ENCODE data around the gene CMTM6.
"Not testable (repeated sequence)": the region's sequence is repeated elsewhere in the genome, so short reads cannot be mapped to it uniquely, and the experiment has no call there.

CMTM6 gene

DNA sequence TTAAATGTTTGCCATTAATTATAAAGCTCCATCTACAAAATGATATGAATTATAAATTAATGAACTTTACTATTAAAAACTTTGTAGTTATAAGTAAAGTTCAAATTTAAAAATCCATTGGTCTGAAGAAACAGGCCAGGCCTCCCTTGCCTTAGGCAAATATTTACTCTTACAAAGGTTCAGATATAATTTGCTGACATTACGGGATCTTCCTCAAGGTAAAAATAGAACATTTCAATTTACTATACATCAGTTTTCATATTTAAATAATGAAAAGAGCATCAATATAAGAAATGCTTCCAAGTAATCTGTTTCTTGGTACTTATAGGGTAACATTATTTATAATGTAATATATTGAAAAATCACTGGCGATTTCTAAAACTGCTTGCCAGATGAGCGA, 3.7 kb downstream of the CMTM6 start:
- no peak for DNase-seq

DNA sequence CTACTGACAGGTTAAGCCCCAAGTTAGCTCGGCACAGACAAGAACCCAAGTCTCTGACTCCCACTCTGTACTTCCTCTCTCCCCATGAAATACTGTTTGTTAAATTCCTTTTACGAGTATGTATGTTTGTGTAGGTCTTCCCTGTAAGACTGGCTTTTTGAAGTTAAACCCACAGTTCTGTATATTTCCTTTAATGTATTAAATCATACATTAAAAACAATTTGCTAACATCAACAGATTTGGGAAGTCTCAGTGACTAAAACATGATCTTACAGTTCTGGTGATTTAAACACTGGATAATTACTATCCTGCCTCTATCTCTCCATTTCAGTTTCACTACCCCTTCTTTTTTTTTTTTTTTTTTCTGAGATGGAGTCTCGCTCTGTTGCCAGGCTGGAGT, 4.4 kb downstream of the CMTM6 start:
- DNase-seq, result no peak

DNA sequence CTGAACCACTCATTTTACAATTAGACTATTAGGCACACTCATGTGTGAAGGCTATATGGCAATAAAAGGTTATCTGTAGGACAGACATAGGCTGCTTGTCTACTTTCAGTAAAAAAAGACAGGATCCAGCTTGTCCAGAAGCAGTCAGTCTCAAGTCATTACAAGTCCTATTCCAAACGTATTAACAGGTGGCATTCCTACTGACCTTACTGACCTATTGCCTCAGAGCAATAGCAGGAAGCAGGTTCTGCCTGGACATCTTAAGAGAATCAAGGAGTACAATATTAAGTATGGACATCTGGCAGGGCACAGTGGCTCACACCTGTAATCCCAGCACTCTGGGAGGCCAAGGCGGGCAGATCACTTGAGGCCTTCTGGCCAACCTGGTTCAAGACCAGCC, 7.0 kb downstream of the CMTM6 start:
- DNase-seq, result no peak

DNA sequence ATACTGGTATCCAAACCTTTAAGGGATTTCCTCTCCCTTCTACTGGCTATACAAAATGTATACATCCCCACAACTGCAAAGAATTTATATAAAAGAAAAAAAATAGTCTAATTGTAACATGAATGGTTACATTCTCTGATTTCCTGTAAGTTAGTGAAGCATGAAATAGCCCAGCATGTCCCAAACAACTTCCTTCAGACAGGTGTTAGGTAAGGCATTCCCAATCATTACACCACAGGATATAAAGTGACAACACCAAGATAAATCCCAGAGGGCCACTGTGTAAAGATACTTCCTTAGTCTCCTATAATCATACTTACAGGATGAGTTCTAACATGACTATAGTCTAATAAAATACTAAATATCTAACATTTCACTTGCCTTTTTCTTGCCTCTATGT, 7.6 kb downstream of the CMTM6 start:
- no peak for DNase-seq

DNA sequence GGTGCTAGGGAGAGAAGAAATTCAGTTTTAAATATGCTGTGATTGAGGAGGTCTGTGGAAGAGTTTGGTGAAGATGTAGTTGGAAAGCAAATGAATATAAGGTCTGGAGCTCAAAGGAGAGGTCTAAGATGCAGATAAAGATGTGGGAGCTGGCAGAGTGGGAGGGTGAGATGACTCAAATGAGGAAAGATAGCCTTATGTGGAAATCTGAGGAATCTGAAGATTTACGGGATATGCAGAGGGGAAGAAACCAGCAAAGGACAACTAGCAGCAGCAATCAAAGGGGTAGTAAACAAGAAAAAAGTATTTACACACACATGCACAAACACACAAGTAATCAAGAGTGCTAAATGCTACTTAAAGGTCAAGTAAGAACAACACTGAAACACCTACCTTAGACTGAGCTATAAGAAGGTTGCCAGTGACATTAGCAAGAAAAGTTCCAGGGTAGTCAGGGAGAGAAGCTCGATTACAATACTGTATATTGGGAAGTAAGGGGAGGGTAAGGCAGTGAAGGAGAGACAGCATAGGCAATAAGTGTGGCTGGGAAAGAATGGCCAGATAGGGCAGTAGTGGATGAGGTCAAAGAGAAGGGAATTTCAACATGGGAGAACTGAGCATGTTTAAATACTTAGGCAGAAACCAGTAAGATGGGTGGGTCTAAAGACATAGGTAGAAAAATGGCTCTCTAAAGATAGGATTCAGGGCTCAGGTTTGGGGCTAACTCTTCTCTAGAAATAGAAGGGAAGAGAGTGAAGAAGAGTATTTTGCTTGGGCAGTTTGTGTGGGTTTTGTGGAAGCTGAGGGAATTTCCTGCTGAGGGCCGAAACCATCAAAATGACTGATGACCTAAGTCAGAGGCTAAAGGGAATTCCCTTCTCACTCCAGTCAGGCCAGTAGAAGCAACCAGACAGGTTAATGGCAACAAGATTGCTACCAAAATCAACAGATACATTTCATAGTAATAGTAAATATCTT, 8.9 kb downstream of the CMTM6 start:
- DNase-seq, result peak; percentile 48

DNA sequence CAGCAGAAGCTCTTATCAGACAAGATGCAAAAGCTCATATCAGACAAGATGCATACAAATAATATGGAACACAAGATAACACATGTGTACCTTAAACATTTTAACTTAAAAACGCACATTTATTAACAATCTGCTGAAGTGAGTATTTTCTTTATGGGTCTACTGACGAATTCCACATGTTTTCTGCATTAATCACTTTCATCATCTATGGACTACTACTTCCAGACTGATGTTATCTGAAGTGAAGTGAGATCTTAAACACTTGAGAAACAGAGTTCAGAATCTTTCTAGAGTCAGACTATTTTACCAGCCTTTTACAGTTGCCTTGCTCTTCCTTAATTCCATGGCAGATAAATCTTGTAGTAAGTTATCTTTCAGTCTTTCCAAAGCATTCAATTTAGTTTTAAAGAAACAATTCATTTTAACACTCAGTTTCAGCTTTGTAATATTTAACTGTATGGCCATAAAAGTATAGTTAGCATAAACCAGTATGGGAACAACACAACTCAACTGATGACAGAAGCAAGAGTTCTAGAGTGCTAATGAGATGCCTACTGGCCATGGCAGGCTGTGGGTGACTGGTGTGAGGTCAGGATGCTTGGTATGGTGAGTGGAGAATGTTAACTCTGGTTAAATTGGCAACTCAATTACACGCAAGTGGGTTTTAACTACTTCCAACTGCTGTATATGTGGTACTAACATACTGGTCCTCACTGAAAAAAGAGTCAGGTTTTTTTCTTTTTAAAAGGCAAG, 9.8 kb downstream of the CMTM6 start:
- no peak for DNase-seq

DNA sequence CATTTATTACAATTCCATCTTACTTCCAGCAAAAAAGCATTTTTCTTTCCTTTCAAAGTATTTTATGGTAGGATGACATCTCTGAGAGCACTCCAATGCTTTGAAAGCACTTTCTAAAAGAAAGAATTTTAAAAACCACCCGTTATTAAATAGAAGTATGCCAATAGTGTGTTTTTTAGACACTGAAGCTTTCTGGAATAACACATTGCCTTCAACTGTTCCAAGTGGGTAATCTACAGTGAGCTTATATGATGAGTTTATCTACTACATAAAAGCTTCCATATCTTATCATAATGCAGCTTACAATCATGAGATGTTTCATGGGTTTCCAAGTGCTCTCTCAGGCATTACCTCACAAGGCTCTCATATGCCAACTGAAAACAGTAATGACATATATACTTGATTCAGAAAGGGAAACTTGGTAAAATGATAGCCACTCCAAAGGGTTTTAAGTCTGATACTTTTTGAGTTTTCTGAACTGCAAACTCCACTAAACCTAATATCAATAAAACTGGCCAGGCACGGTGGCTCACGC, 14.1 kb downstream of the CMTM6 start:
- DNase-seq, result no peak

DNA sequence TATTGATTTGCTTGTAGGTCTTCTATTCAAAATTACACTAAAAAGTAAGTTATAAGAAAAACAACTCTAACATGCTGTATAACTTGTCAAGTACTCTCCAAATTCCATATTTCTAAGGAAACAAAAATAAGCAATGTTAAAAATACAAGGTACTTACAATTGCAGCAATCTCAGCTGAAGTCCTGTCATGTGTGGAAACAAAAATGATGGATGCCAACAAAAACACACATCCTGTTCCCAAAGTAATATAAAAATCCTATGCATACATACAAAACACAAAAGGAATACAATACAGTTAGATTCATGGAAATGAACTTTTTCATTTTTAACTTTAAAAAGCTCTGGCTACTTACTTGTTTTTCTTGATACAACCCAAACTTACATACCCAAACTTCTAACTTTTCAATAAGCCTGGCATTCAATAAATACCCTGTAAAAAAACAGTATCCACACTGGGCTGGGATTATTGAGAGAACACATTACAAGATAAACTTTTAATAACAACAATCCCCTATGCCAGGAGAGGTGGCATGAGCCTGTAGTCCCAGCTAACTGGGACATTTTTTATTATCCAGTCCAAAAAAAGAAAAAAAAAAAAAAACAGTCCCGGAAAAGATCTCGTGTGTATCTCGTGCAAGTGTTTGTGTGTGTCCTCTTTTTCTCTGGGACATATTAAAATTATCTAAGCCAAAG, 14.7 kb downstream of the CMTM6 start:
- no peak for DNase-seq

DNA sequence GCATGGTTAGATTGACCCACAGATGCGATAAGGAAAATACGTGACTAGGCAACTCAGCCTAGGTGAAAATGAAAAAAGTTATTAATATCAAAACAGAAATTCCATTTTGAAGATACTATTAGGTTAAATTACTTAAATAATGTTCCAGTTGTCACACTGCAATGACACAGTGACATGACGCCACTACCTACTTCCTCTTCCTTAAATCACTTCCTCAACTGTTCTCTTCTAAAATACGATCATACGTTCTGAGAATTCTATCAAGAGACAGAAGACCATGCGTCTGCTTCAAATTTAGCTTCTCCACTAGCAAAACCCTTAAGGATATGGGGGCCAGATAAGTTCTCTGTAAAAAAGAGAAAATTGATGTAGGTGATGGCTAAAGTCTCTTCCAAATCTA, 18.2 kb downstream of the CMTM6 start:
- DNase-seq, result no peak

DNA sequence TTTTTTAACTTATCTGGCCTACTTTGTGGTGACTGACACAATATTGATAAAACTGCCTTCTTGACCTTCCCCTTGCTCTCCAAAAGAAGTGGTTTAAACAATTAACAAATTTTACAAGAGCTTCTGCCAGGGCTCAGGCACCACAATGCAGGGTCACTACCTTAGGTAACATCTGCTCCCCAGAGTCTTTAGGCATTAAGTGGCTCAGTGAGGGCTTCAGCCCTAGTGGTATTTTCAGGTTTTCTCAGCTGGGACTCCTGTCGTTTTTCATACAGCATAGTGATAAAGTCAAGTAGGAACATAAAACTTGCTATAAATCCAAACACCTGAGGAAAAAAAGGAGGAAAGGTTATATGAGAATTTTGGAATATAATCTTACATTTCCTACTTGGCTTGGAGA, 18.9 kb downstream of the CMTM6 start:
- no peak for DNase-seq

DNA sequence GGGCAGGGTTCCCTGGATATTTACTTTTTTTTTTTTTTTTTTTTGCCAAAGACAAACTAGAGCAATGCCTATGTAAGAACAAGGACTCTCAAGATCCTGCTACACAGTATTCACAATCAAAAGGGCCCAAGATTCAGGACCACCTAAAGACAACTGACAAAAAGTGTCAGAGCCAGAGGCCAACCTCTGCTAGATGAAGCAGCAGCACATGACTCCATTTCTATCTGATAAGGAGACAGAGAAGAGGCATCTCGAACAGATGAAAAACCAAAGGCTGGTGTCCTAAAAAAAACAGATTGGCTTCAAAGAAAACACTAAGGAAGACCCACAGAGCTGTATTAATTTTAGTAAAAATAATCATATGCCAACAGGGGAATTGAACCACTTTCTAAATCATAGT, 20.0 kb downstream of the CMTM6 start:
- DNase-seq, result no peak

DNA sequence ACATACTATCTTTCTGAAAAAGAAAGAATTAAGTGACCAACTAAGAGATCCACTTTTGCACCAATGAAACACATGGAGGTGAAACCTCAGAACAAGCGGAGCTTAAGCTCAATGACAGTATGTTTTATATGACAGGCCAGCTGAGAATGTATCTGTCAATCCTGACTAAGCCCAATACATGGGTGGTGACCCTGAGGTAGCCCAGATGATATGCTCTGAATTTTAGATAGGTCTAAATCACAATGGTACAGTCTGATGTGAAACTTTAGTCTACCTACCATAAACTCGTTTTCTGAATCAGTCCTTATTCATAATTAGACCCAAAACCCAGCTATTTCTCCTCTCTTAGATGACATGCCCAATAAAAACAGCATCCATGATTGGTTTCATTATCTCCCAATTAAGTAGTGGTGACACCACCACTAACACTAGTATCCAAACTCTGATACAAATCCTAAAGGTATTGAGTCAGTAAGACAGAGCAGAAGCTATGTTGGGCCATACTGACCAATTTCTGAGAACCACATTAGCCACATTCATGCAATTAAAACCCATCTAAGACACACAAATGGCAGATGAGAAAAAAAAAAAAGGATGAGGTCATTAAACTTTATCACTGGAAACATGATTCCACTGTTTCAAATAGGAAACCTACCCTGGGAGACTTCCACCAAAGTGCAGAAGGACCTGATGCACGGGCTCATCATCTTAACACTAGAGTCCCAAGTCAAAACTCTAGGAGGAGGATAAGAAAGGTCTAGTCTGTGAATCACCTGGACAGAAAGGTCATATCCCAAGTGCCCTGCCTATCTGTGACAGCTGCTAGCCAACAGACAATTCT, 20.6 kb downstream of the CMTM6 start:
- no peak for DNase-seq

DNA sequence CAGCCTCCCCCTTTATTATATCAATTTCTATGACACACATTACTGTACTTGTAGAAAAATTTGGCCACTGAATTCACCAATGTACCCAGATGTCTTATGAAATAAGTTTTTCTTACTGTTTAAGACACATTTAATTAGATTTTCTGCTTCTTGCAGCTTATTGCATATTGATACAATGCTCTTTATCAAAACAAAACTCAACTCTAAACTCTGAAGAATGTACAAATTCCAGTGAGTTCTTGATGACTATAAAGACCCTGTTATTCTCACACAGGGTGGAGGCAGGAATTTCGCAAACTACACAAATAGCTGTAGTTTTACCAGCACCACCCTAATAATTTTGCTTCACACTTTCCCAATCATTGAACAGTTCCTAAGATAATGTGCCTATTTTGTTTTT, 22.0 kb downstream of the CMTM6 start:
- DNase-seq, result no peak

DNA sequence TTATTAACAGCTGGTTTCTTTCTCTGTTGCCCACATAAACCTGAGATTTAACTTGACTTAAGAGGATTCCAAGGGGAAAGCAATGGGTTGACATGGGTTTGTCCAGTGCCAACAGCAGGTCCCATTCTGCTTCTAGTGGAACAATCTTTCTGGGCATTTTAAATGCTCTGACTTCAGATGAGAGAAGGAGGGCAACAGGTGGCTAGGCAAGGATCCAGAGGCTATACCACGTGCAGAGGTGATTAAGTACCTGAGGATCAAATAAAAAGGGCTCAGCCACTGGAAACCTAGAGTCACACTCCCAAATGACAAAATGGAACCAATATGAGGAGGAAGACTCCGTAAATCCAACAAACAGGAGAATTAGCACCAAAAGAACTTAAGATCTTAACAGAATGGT, 28.5 kb downstream of the CMTM6 start:
- DNase-seq, result no peak

DNA sequence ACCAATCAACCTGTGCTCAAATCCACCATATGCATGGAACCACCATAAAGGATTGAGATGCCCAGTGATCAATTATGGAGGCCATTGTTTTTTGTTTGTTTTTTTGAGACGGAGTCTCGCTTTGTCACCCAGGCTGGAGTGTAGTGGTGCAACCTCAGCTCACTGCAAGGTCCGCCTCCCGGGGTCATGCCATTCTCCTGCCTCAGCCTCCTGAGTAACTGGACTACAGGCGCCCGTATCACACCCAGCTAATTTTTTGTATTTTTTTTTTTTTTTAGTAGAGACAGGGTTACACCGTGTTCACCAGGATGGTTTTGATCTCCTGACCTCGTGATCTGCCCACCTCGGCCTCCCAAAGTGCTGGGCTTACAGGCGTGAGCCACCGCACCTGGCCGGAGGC, 30.5 kb downstream of the CMTM6 start:
- DNase-seq, result not testable (repeated sequence)

DNA sequence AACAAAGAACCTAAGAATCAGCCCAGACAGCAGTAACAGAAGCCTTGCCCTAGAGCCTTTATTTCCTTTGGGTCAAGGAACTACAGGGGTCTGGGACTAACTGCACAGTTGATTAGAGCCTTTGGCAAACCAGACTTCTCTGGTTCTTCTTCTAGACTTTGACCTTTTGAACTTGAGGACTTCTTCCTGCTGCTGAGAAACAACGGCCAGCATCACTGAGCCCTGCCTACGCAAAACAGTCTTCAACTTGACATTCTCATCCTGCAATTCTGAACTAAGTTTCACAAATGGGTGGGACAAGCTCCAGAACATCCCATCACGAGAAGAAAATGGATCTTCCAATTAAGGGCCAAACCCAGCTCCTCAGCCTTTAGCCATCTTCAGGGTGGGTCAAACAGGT, 31.4 kb downstream of the CMTM6 start:
- DNase-seq, result no peak

DNA sequence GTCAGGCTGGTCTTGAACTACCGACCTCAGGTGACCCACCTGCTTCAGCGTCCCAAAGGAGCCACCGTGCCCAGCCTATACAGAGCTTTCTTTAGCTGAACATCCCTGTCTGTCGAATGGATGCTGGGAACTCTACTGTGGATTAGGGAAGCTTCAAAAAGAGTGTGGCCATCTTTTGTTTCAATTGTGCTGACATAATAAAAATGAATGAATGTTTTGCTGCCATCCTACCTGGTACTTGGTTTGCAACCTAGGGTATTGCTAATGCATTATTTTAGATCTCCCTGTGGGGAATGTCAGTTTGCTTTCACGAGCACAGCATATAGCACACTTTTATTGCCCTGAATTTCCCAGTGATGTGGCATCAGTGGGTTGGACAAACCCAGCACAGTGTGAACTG, 32.3 kb downstream of the CMTM6 start:
- no peak for DNase-seq

DNA sequence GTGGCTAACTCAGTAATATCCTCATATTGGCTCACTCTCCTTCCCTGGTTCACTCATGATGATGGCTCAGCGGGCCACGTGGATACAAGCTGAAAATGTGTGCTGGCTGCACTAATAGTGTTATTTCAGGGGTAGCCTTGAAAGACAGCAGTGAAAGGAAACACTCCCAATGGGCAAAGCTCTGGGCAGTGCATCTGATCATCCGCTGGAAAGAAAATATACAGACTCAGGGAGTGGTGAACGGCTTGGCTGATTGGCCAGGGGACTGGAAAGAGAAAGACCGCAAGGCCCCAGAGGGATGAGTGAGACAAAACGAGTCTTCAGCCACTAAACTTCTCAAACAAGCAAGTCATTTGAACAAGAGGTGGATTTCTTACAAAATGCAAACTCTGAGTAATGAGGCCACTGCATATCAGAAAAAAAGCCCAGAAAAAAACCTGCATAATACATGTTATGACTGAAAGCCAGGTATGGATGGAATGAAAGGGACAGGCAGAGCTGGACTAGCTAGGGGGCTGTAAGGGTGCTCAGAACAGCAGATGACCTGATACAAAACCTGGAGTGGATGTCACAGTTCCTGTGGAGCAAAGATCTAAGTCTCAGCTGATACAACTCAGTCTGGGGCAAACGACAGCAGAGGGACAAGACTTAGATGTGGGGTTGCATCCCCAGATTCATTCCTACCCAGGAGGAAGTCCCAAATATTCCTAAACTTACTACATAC, 33.3 kb downstream of the CMTM6 start:
- DNase-seq, result no peak

DNA sequence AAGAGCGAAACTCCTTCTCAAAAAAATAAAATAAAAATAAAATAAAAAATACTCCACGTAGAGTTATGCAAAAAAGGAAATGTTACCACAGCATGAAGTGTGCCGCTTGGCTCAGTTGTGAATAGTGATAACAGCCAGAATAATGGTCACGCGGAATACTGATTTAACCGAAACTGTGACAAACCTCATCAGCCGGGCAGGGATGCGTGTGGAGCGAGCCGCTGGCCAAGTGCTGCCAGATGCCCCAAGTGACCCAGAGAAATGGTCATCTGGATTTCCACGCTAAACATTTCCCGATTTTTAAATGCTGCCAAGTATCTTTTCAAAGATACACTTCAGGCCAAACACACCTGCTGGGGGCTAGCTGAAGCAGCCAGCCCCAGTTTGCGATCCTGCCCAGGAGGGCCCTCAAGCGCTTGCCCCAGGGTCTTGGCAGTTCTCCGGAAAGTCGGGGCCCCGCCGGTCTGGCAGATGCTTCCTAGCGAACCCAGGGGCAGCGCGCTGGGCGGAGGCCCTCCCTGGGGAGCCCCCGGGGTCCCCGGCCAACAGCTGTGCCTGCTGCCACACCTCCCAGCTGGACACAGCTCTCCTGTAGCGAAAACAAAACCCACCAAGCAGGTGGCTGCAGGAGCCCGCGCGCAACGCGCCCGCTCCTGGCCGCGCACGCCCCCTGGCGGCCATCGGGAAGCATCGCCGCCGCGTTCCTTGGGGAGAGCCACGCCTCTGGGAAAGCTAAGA, 35.1 kb downstream of the CMTM6 start:
- DNase-seq, result peak; percentile 41

DNA sequence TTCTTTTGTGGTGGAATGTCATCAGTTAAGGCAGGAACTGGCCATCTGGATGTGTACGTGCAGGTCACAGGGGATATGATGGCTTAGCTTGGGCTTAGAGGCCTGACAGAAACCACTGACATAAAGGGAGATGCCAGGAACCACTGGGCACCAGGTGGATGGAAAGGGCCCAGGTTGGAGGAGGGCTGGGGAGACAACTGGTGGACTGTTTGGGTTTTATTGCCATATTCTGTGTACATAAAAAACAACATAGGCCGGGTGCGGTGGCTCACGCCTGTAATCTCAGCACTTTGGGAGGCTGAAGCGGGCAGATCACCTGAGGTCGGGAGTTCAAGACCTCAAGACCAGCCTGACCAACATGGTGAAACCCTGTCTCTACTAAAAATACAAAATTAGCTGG, 35.8 kb downstream of the CMTM6 start:
- not testable (repeated sequence) for DNase-seq

DNA sequence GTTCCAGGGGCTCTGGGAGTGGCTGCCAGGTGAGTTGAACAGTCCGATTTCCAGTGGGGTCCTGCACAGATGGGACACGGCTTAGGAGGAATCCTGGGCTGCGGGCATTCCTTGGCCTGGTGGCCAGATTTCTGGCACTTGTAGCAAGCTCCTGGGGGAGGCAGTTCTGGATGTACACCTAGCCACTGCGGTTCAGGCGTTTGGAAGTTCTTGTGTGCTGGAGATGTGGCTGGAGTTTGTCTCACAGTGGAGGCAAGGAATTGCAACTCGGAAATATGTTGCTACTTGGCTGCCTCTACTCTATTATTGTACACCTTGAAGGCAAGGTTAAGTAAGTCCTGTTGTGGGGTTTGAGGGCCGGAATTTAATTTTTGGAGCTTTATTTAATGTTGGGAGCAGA, 37.9 kb downstream of the CMTM6 start:
- not testable (repeated sequence) for DNase-seq
